ENCODE measurements around the gene PLEKHH3. TPM values are rescaled to one million over a fixed set of nuclear protein-coding genes. Genes with fewer than 3 reads are reported as not detected.
"Not testable (repeated sequence)": the region's sequence is repeated elsewhere in the genome, so short reads cannot be mapped to it uniquely, and the experiment has no call there.

The PLEKHH3 gene
- total and polyA plus RNA-seq, 10 of the 15 experiments (the other 5 are each of a cell fraction or from before 2014, with no cell fraction given): 0.31 to 38.0 (median 11.0) TPM

- DNase-seq (ENCODE audit: low read depth, low spot score); H3K4me1 ChIP-seq (ENCODE audit: control insufficient read depth, insufficient read depth, low read length); H3K27me3 ChIP-seq (replicated peaks in 1 of 2; ENCODE audit: control insufficient read depth in 2 of 2, insufficient read depth in 2 of 2, low read length in 1 of 2); H3K9ac ChIP-seq (ENCODE audit: control insufficient read depth, insufficient read depth, low read length); BruUV-seq (replicated peaks); H3K9me3 ChIP-seq (replicated peaks; ENCODE audit: control insufficient read depth, insufficient read depth, low read length); H3K36me3 ChIP-seq (ENCODE audit: control insufficient read depth in 2 of 2, insufficient read depth in 2 of 2, low read length in 1 of 2); H2AFZ ChIP-seq (ENCODE audit: control insufficient read depth, low read depth, low read length); CTCF ChIA-PET; H4K20me1 ChIP-seq (ENCODE audit: control insufficient read depth, insufficient read depth); FAIRE-seq; H3K27ac ChIP-seq (ENCODE audit: control insufficient read depth, insufficient read depth); H3K79me2 ChIP-seq (ENCODE audit: control insufficient read depth, insufficient read depth, low read length); H3K4me2 ChIP-seq (ENCODE audit: control insufficient read depth, insufficient read depth); ATAC-seq; in situ Hi-C loops (cut with MboI); H3K4me3 ChIP-seq; intact Hi-C loops (cut with micrococcal nuclease; ENCODE audit: unreplicated experiment): not testable (repeated sequence)
- POLR2A ChIA-PET: interaction anchor here (1.3 kb wide), 1 partner anchor 29 kb away, joined by 4 read pairs; no protein-coding TSS in a partner anchor
- SMC1A ChIA-PET (ENCODE audit: uncharacterized antibody, unreplicated experiment): interaction anchor here (1.8 kb wide), 1 partner anchor 9 kb away, joined by 5 read pairs; no protein-coding TSS in a partner anchor
- RAD21 ChIA-PET (ENCODE audit: unreplicated experiment): interaction anchor here (1.2 kb wide), 1 partner anchor 9 kb away, joined by 3 read pairs; no protein-coding TSS in a partner anchor
- over 99% methylated on average over 6 of the region's 6 CpGs for WGBS (ENCODE audit: insufficient coverage, insufficient replicate concordance, low lambda C conversion rate, missing lambda C conversion rate)
These were observed 49.6 kb downstream of the PLEKHH3 start for GRCh38 chr17:42627032-42627764.

- SMC1A ChIA-PET (ENCODE audit: uncharacterized antibody, unreplicated experiment): interaction anchor here (0.8 to 7.7 kb wide), 8 partner anchors 14 to 53 kb away, joined by 3 to 96 read pairs (median 4); partner anchors contain the start of genes RETREG3 and TUBG1
- Histone ChIP-seq H2AFZ (ENCODE audit: control insufficient read depth, low read depth, low read length) (no peak overlapping the region; the same call in 1 of the 2 replicates), H3K4me2 (ENCODE audit: control insufficient read depth, insufficient read depth) (no peak overlapping the region), H3K36me3 (ENCODE audit: control insufficient read depth in 2 of 2, insufficient read depth in 2 of 2, low read length in 1 of 2) (no peaks in the 10 kb centered on the region), H4K20me1 (ENCODE audit: control insufficient read depth, insufficient read depth) (no peaks in the 10 kb centered on the region), H3K79me2 (ENCODE audit: control insufficient read depth, insufficient read depth, low read length) (no peaks in the 10 kb centered on the region), H3K9me3 (replicated peaks; ENCODE audit: control insufficient read depth, insufficient read depth, low read length) (no peaks in the 10 kb centered on the region), H3K27ac (ENCODE audit: control insufficient read depth, insufficient read depth) (no peak overlapping the region), H3K27me3 (replicated peaks in 1 of 2; ENCODE audit: control insufficient read depth in 2 of 2, insufficient read depth in 2 of 2, low read length in 1 of 2) (no peaks in the 10 kb centered on the region), H3K4me3 (no peak overlapping the region), H3K9ac (ENCODE audit: control insufficient read depth, insufficient read depth, low read length) (no peak overlapping the region), H3K4me1 (ENCODE audit: control insufficient read depth, insufficient read depth, low read length) (peaks cover 22% of the 10 kb centered on the region)
- intact Hi-C loops (cut with micrococcal nuclease; ENCODE audit: unreplicated experiment): no loop called here
- in situ Hi-C loops (cut with MboI): loop anchor here (25.0 kb wide), 1 partner anchor 588 kb away; the partner anchor contains the start of gene TMEM106A
- no peak for FAIRE-seq
- CTCF ChIA-PET: interaction anchor here (0.6 to 8.5 kb wide), 6 partner anchors 14 to 361 kb away, joined by 3 to 134 read pairs (median 3); partner anchors contain the start of genes CCR10 and PLEKHH3
- DNase-seq (ENCODE audit: low read depth, low spot score): no peak
- BruUV-seq (replicated peaks): no TSS peak
- POLR2A ChIA-PET: interaction anchor here (0.5 to 2.7 kb wide), 8 partner anchors 16 to 510 kb away, joined by 3 to 11 read pairs (median 4); partner anchors contain the start of genes PLEKHH3 and PSMC3IP
- RAD21 ChIA-PET (ENCODE audit: unreplicated experiment): interaction anchor here (1.0 to 1.4 kb wide), 3 partner anchors 9 to 57 kb away, joined by 3 to 4 read pairs (median 4); no protein-coding TSS in a partner anchor
- 82% methylated on average over 7 of the region's 7 CpGs for WGBS (ENCODE audit: insufficient coverage, insufficient replicate concordance, low lambda C conversion rate, missing lambda C conversion rate)
- ATAC-seq: peak; percentile 40
- TF ChIP-seq ZNF622 (IDR thresholded peaks at IDR 0.05): no peak
- TF ChIP-seq DPF2 (IDR thresholded peaks at IDR 0.05): no peak
- TF ChIP-seq NR2C2 (IDR thresholded peaks at IDR 0.05; ENCODE audit: borderline replicate concordance, control insufficient read depth, insufficient read length, low read depth): no peak
- no peak for TF ChIP-seq SUZ12 (IDR thresholded peaks at IDR 0.05; ENCODE audit: unreplicated experiment)
- TF ChIP-seq E4F1 (IDR thresholded peaks at IDR 0.05; ENCODE audit: borderline replicate concordance, partially characterized antibody): no peak
- TF ChIP-seq SREBF2 (IDR thresholded peaks at IDR 0.05; ENCODE audit: low read length): no peak
- 0 out of 2 replicates have a peak, but pooled peaks have one; percentile 36 for TF ChIP-seq IKZF1 (conservative IDR thresholded peaks at IDR 0.05)
- no peak for TF ChIP-seq WRNIP1 (IDR thresholded peaks at IDR 0.05; ENCODE audit: borderline replicate concordance, low read depth, low read length)
- TF ChIP-seq USF1 (IDR thresholded peaks at IDR 0.05; ENCODE audit: borderline replicate concordance, extremely low read length, insufficient read depth, low read depth, low read length): no peak
- no peak for TF ChIP-seq POLR2AphosphoS5 (IDR thresholded peaks at IDR 0.05; ENCODE audit: low read length)
These were observed 52.8 kb downstream of the PLEKHH3 start for GRCh38 chr17:42623732-42624596.
